ENCODE measurements around the gene CCDC85B. TPM values are rescaled to one million over a fixed set of nuclear protein-coding genes. Genes with fewer than 3 reads are reported as not detected.
A peak's percentile ranks its signal among the peaks of the same experiment; 100 is the strongest.

The CCDC85B gene
- total and polyA plus RNA-seq, 2 of the 13 experiments (the other 11 are each of a cell fraction or from before 2014, with no cell fraction given) = 8.2 to 19.5 TPM

GRCh38 chr11:65854852-65855837 lies 35.3 kb upstream of the CCDC85B start:
- FAIRE-seq = no peak
- H3K9ac ChIP-seq (ENCODE audit: insufficient read depth, low read depth, low read length) = no peak overlapping the region
- peaks cover 50% of the 10 kb centered on the region for H4K20me1 ChIP-seq (ENCODE audit: insufficient read depth, low read length)
- H3K4me2 ChIP-seq (ENCODE audit: low read depth, low read length) = peak overlapping the region; percentile 10; the same call in 1 of the 2 replicates
- H3K27me3 ChIP-seq (ENCODE audit: control insufficient read depth in 1 of 2, insufficient read depth in 2 of 2, low read length in 2 of 2) = no peaks in the 10 kb centered on the region; a peak in 1 of 5 replicates
- peaks cover 59% of the 10 kb centered on the region for H3K4me1 ChIP-seq (ENCODE audit: insufficient read depth, low read length)
- H3K27ac ChIP-seq (ENCODE audit: extremely low read length, insufficient read depth, low read length) = no peak overlapping the region
- POLR2A ChIA-PET = interaction anchor here (1.0 to 1.3 kb wide), 5 partner anchors 14 to 202 kb away, joined by 3 to 6 read pairs (median 3); partner anchors contain the start of gene FIBP
- TF ChIP-seq AGO2 (optimal IDR thresholded peaks at IDR 0.05; ENCODE audit: low read depth, low read length) (peak; percentile 29), CBX1 (IDR thresholded peaks at IDR 0.05; ENCODE audit: low read depth) (no peak), RBM22 (optimal IDR thresholded peaks at IDR 0.05; ENCODE audit: low read length) (peak; percentile 29), HNRNPK (IDR thresholded peaks at IDR 0.05; ENCODE audit: low read depth, low read length, poor library complexity, severe bottlenecking) (peak; percentile 37), TCF7 (IDR thresholded peaks at IDR 0.05; ENCODE audit: low read depth) (no peak), HMG20B (CRISPR knock-in tag; conservative IDR thresholded peaks at IDR 0.05) (no peak)
- peaks cover 22% of the 10 kb centered on the region for H3K79me2 ChIP-seq (ENCODE audit: insufficient read depth, low read length)
- 88% methylated on average over 14 of the region's 15 CpGs for WGBS (ENCODE audit: low lambda C conversion rate)
- in situ Hi-C loops (cut with HindIII; ENCODE audit: extremely low pct_ligation_motif_present, low pct_unique_long_range_greater_than_20kb) (loop anchor here (10.0 kb wide), 1 partner anchor 300 kb away; the partner anchor contains the start of gene LTBP3), intact Hi-C loops (cut with micrococcal nuclease; ENCODE audit: unreplicated experiment) (no loop called here)
- H3K9me3 ChIP-seq (ENCODE audit: low read length) = 0 out of 2 replicates have a peak, but pooled peaks cover 4% of the 10 kb centered on the region
- ATAC-seq = no peak
- no peak overlapping the region for H3K4me3 ChIP-seq (replicated peaks in 1 of 3; ENCODE audit: insufficient read depth in 1 of 3, low read depth in 2 of 3, low read length in 3 of 3)
- DNase-seq (ENCODE audit: low spot score) = no peak
- peaks cover 14 to 34% of the 10 kb centered on the region in 2 experiments for H3K36me3 ChIP-seq (replicated peaks in 1 of 2; ENCODE audit: control insufficient read depth in 1 of 2, insufficient read depth in 2 of 2, low read length in 2 of 2)
- no peak overlapping the region for H2AFZ ChIP-seq (ENCODE audit: low read length)
- CTCF ChIA-PET (ENCODE audit: low intra/inter-chr PET ratio, low total read pairs) = no interaction called here
- TSS peak; percentile 61 for BruUV-seq (replicated peaks)

All from HepG2 (cell line).